Measurements from ENCODE around the gene DR1.
"Not testable (repeated sequence)": the region's sequence is repeated elsewhere in the genome, so short reads cannot be mapped to it uniquely, and the experiment has no call there.

Gene DR1

GRCh38 chr1:93344484-93344883 is 1.2 kb upstream of the DR1 start:
- no peak for DNase-seq

GRCh38 chr1:93344886-93345632 is 648 bp upstream of the DR1 start:
- peak; percentile 9 for DNase-seq

GRCh38 chr1:93346421-93346993 is 800 bp downstream of the DR1 start:
- peak; percentile 40 for DNase-seq

- DNase-seq: no peak
Measured at GRCh38 chr1:93347334-93347899, 1.7 kb downstream of the DR1 start.

GRCh38 chr1:93348104-93348728 is 2.5 kb downstream of the DR1 start:
- no peak for DNase-seq

- DNase-seq: no peak
Measured at GRCh38 chr1:93349231-93350135, 3.8 kb downstream of the DR1 start.

GRCh38 chr1:93350322-93350721 is 4.6 kb downstream of the DR1 start:
- no peak for DNase-seq

GRCh38 chr1:93350875-93351274 is 5.2 kb downstream of the DR1 start:
- DNase-seq: no peak

GRCh38 chr1:93351346-93351745 is 5.6 kb downstream of the DR1 start:
- DNase-seq: not testable (repeated sequence)

GRCh38 chr1:93352376-93352775 is 6.7 kb downstream of the DR1 start:
- DNase-seq: no peak

- DNase-seq: no peak
Measured at GRCh38 chr1:93353286-93353685, 7.6 kb downstream of the DR1 start.

GRCh38 chr1:93354749-93355148 is 9.0 kb downstream of the DR1 start:
- DNase-seq: no peak

GRCh38 chr1:93357242-93357641 is 11.5 kb downstream of the DR1 start:
- no peak for DNase-seq

GRCh38 chr1:93358293-93358692 is 12.6 kb downstream of the DR1 start:
- no peak for DNase-seq

- DNase-seq: no peak
Measured at GRCh38 chr1:93360111-93360510, 14.4 kb downstream of the DR1 start.

GRCh38 chr1:93362237-93362636 is 16.5 kb downstream of the DR1 start:
- no peak for DNase-seq

GRCh38 chr1:93365813-93366212 is 20.1 kb downstream of the DR1 start:
- no peak for DNase-seq

GRCh38 chr1:93369734-93370133 is 24.0 kb downstream of the DR1 start:
- no peak for DNase-seq

- no peak for DNase-seq
Measured at GRCh38 chr1:93374334-93375106, 28.8 kb downstream of the DR1 start.

GRCh38 chr1:93384656-93385055 is 38.9 kb downstream of the DR1 start:
- DNase-seq: no peak

GRCh38 chr1:93386268-93386667 is 40.6 kb downstream of the DR1 start:
- not testable (repeated sequence) for DNase-seq

- DNase-seq: no peak
Measured at GRCh38 chr1:93394514-93394913, 48.8 kb downstream of the DR1 start.
